ENCODE data around the gene GATA5.

GATA5 gene

DNA sequence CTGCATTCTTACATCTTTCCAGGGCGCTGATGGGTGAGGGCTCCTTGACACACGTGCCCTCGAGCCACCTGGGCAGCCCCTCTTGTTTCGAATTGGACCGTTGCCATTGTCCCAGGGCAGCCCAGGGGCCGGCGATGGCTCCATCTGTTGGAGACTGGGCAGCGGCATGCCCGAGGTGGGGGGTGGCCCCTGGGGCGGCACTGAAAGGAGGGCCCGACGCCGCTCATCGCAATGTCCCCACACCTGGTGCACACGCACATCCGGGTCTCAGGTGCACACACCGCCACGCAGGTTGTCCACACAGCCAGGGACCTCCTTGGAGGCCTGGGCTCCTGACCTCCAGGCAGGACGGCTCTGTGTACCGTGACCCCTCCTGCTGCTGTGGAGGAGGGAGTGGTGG lies 18.0 kb downstream of the GATA5 start:
- TF ChIP-seq, protein P1, sequence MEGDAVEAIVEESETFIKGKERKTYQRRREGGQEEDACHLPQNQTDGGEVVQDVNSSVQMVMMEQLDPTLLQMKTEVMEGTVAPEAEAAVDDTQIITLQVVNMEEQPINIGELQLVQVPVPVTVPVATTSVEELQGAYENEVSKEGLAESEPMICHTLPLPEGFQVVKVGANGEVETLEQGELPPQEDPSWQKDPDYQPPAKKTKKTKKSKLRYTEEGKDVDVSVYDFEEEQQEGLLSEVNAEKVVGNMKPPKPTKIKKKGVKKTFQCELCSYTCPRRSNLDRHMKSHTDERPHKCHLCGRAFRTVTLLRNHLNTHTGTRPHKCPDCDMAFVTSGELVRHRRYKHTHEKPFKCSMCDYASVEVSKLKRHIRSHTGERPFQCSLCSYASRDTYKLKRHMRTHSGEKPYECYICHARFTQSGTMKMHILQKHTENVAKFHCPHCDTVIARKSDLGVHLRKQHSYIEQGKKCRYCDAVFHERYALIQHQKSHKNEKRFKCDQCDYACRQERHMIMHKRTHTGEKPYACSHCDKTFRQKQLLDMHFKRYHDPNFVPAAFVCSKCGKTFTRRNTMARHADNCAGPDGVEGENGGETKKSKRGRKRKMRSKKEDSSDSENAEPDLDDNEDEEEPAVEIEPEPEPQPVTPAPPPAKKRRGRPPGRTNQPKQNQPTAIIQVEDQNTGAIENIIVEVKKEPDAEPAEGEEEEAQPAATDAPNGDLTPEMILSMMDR (IDR thresholded peaks at IDR 0.05; ENCODE audit: extremely low read depth, insufficient read depth, missing control alignments), result no peak
- in situ Hi-C loops (cut with MboI; ENCODE audit: low pct_unique_long_range_greater_than_20kb, low sequenced_read_pairs, unreplicated experiment), result no loop called here
- no peak for DNase-seq (ENCODE audit: low spot score)

DNA sequence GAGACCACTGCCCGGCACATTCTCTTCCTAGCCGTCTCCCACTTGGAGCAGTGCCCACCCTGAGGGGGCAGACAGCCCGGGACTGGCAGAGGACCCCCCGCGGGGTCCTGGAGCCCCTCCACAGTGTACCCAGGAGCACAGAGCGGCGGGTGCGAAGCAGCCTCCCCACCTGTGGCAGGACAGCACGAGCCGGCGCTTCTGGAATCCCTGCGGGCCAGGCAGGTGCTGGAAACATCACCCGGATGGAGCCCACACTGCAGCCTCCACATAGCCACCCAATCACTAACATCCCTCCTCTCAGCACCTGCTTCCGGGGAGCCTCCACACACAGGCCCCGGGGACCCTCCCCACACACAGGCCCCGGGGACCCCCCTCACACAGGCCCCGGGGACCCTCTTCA lies 18.7 kb downstream of the GATA5 start:
- TF ChIP-seq, protein P1 (IDR thresholded peaks at IDR 0.05; ENCODE audit: extremely low read depth, insufficient read depth, missing control alignments), result no peak
- in situ Hi-C loops (cut with MboI; ENCODE audit: low pct_unique_long_range_greater_than_20kb, low sequenced_read_pairs, unreplicated experiment), result no loop called here
- DNase-seq (ENCODE audit: low spot score), result no peak

DNA sequence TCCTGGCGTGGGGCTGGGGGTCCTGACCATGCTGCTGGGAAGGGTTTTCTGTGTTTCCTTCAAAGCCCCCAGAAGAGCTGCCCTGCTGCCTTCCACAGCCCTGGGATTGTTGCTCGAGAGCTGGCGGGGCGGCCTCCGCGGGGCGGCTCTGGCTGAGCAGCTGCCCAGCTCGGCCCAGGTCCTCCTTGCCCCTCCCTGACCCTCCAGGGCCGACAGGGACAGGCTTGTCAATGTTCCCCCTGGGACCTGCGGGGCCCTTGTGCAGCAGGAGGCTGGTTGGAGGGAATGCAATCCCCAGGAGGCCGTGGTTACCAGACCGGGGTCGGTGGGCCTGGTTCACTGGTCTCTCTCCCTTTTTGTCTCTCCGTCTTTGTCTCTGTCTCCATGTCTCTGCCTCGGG lies 19.9 kb downstream of the GATA5 start:
- TF ChIP-seq, protein P1 (IDR thresholded peaks at IDR 0.05; ENCODE audit: extremely low read depth, insufficient read depth, missing control alignments), result no peak
- in situ Hi-C loops (cut with MboI; ENCODE audit: low pct_unique_long_range_greater_than_20kb, low sequenced_read_pairs, unreplicated experiment), result no loop called here
- DNase-seq (ENCODE audit: low spot score), result no peak

DNA sequence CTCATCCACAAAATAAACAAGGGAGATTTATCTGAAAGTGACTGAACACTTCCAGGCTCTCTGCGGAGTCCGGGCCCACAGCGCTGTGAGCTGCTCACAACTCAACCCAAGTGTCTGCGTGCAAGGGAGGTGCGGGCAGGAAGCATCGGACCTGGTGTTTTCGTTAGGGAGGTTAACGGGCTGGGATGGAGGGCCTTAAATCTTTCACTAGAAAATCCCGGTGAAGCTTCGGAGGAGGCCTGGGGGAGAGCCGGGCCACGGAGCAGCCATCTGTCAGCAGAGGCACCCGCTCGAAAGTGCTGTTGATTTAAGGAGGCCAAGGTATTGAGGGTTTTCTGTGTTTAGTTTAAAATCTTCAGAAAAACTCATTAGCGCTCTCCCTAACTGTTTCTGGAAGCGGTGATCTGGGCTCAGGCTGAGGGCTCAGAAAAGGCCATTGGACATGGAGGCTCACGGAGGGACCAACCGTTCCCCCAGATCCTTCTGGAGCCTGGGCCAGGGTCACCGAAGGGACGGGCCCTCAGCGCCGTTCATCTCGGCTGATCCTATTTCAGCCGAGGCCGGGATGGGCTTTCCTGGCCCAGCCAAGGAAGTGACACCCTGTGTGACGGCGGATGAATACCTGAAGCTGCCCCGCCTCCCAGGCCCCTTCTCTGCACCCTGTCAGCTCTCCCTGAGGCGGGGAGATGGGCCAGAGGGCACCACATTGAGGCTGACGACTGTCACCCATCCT lies 20.7 kb downstream of the GATA5 start:
- no peak for DNase-seq (ENCODE audit: low spot score)
- TF ChIP-seq, protein P1 (IDR thresholded peaks at IDR 0.05; ENCODE audit: extremely low read depth, insufficient read depth, missing control alignments), result no peak
- in situ Hi-C loops (cut with MboI; ENCODE audit: low pct_unique_long_range_greater_than_20kb, low sequenced_read_pairs, unreplicated experiment), result no loop called here

DNA sequence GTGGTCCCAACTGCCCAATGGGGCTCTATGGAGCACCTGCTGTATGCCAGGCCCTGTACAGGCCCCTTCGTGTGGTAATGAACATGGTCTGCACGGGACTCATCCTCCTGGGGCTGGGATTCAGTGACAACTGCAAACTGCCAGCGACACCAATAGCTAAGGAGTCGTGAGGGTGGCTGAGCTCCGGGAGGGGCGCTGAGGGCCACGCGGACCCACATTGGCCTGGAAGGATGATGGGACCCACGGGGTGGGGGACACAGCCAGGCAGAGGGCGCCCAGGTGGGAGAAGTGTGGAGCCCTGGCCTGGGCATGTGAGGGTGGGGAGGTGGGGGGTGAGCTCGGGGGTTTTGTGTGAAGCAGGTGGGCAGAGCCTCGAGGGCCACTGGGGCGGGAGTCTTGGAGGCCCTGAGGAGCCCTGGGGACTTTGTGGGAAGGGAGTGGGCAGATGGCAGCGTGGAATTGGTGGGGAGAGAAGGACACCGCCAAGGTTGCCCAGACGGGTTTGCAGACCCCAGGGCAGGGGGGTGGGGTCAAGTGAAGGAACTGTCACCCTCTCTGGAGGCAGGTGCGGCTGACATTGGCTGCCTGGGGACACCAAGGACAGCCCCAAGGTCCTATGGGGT lies 22.5 kb downstream of the GATA5 start:
- in situ Hi-C loops (cut with MboI; ENCODE audit: low pct_unique_long_range_greater_than_20kb, low sequenced_read_pairs, unreplicated experiment), result no loop called here

DNA sequence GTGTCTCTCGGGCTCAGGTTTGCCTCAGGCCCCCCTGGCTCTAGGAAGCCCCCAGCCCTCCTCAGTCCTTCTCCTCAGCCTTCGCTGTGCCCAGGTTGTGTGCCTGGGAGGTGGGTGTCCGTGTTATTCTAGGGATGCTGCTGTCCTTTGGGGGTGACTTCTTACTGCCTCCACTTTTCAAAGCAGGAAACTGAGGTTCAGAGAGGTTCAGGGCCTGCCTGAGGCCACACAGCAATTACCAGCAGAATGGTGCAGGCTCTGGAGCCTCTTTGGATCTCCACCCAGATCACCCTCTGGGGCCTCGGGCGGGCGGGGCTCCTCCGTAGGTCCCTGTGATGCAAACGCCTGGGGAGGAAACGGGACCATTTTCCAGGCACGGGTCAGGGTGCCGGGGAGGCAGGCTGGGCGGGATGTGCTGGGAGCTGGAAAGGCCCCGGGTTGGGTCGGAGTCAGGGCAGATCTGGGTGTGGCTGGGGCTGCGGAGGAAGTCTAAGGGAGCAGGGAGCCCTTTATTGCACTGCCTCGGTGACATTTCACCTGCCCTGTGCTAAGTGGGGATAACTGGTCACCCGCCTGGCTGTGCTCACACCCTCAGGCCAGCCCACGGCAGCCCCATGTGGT lies 23.2 kb downstream of the GATA5 start:
- DNase-seq (ENCODE audit: low spot score), result no peak
- TF ChIP-seq, protein P1 (IDR thresholded peaks at IDR 0.05; ENCODE audit: extremely low read depth, insufficient read depth, missing control alignments), result no peak
- in situ Hi-C loops (cut with MboI; ENCODE audit: low pct_unique_long_range_greater_than_20kb, low sequenced_read_pairs, unreplicated experiment), result no loop called here

More for the DNA sequence above, 22.5 kb downstream of the GATA5 start:
- no peak for DNase-seq (ENCODE audit: low spot score)
- TF ChIP-seq, protein P1 (IDR thresholded peaks at IDR 0.05; ENCODE audit: extremely low read depth, insufficient read depth, missing control alignments), result no peak

Measured in GM13977 (cell line).